A549 (cell line): ENCODE measurements around the gene GPR142. TPM values are rescaled to one million over a fixed set of nuclear protein-coding genes. Genes with fewer than 3 reads are reported as not detected.

Experiments used
- ATAC-seq, 2 experiments: fragments of 200-7000 bp in 1 of 2; fragments of >200 bp in 1 of 2; cut with Nextera tagmentation in 1 of 2; cut with Tn5 transposase in 1 of 2; 3 replicates each; pipeline versions ENCODE4 v1.8.0 to v1.9.1; 2018 to 2020; ENCODE audit warnings: mild to moderate bottlenecking in 1 of 2, moderate library complexity in 1 of 2
- CTCF ChIA-PET: fragments of 300-600 bp; sonication (Branson Sonifier 250); formaldehyde crosslinking; extraction: SDS; loops from one replicate; lab custom pipeline; 2021; ENCODE audit warnings: antibody characterized with exemption, inconsistent platforms; lab: Yijun Ruan, JAX
- POLR2A ChIA-PET: fragments of 350-600 bp; formaldehyde crosslinking; extraction: SDS; loops from one replicate; lab custom pipeline; 2021; ENCODE audit warnings: antibody characterized with exemption, inconsistent platforms; lab: Yijun Ruan, JAX
- DNase-seq, 2 experiments: peaks; one replicate each; pipeline versions ENCODE4 v3.0.0 to v3.0.0-alpha.2; 2011 to 2016; ENCODE audit warnings: low read depth in 1 of 2, low spot score in 1 of 2
- FAIRE-seq: peaks from 2 replicates; lab custom pipeline; 2011; peaks lifted over from hg19 to GRCh38; lab: Jason Lieb, UNC
- H3K27ac ChIP-seq, 2 experiments: fragments of >200 bp; sonication (Bioruptor Twin); formaldehyde crosslinking; 3 replicates each; pipeline ENCODE4 v1.5.1; 2016 to 2017
- H3K4me1 ChIP-seq: fragments of >200 bp; sonication (Bioruptor Twin); formaldehyde crosslinking; 3 replicates; pipeline ENCODE4 v1.6.1; 2016
- H3K4me2 ChIP-seq: fragments of >200 bp; sonication (Bioruptor Twin); formaldehyde crosslinking; 3 replicates; pipeline ENCODE4 v1.6.1; 2016
- H3K4me3 ChIP-seq: fragments of >200 bp; sonication (Bioruptor Twin); formaldehyde crosslinking; 3 replicates; pipeline ENCODE4 v1.5.1; 2016
- H3K9me3 ChIP-seq: fragments of >200 bp; sonication (Bioruptor Twin); formaldehyde crosslinking; 3 replicates; pipeline ENCODE4 v1.6.1; 2016
- EP300 ChIP-seq, 2 experiments: fragments of >200 bp; sonication (Bioruptor Twin); formaldehyde crosslinking; IDR thresholded peaks; 2 replicates in 1 of 2; 3 replicates in 1 of 2; pipeline ENCODE4 v1.6.1; 2016 to 2017
- ESRRA ChIP-seq: fragments of 150-350 bp; IDR thresholded peaks from 2 replicates; pipeline ENCODE4 v1.6.1; 2014; ENCODE audit warnings: mild to moderate bottlenecking, low read length, borderline replicate concordance
- FOSB ChIP-seq: fragments of 250-450 bp; sonication (Bioruptor Pico); IDR thresholded peaks from 2 replicates; pipeline ENCODE4 v1.5.0; 2020; ENCODE audit warnings: mild to moderate bottlenecking, moderate library complexity
- FOXS1 ChIP-seq: fragments of 250-450 bp; sonication (Bioruptor Pico); IDR thresholded peaks from 2 replicates; pipeline ENCODE4 v1.5.0; 2020; ENCODE audit warnings: mild to moderate bottlenecking, moderate library complexity
- HMGXB4 ChIP-seq: fragments of 250-450 bp; sonication (Bioruptor Pico); IDR thresholded peaks from 2 replicates; pipeline ENCODE4 v1.5.0; 2021; ENCODE audit warnings: mild to moderate bottlenecking, moderate library complexity, borderline replicate concordance
- HOXB5 ChIP-seq: fragments of 250-450 bp; sonication (Bioruptor Pico); IDR thresholded peaks from 2 replicates; pipeline ENCODE4 v1.5.0; 2020; ENCODE audit warnings: mild to moderate bottlenecking, moderate library complexity
- JUNB ChIP-seq: fragments of >200 bp; sonication (Bioruptor Twin); formaldehyde crosslinking; IDR thresholded peaks from 2 replicates; pipeline ENCODE4 v1.6.1; 2016
- KDM1A ChIP-seq: fragments of 200-600 bp; sonication (generic); IDR thresholded peaks from 2 replicates; pipeline ENCODE4 v1.6.1; 2016; ENCODE audit warnings: low read depth, mild to moderate bottlenecking
- KDM5A ChIP-seq: fragments of 200-600 bp; sonication (generic); IDR thresholded peaks from 2 replicates; pipeline ENCODE4 v1.6.1; 2016; ENCODE audit warnings: antibody characterized with exemption, mild to moderate bottlenecking
- MAZ ChIP-seq: fragments of 150-350 bp; IDR thresholded peaks from 2 replicates; pipeline ENCODE4 v1.6.1; 2014; ENCODE audit warnings: antibody characterized with exemption, low read depth, low read length, borderline replicate concordance
- MYC ChIP-seq: IDR thresholded peaks from 2 replicates; pipeline ENCODE4 v1.6.1; 2012; ENCODE audit warnings: mild to moderate bottlenecking, inconsistent platforms, low read length, improper control_type of control experiment, borderline replicate concordance
- NR3C1 ChIP-seq: fragments of >200 bp; sonication (Bioruptor Twin); formaldehyde crosslinking; IDR thresholded peaks from 3 replicates; pipeline ENCODE4 v1.6.1; 2017
- PHF8 ChIP-seq: fragments of 200-600 bp; sonication (generic); IDR thresholded peaks from 2 replicates; pipeline ENCODE4 v1.6.1; 2016; ENCODE audit warnings: low read depth, mild to moderate bottlenecking, antibody characterized with exemption, moderate library complexity, borderline replicate concordance
- POLR2A ChIP-seq: IDR thresholded peaks from 2 replicates; pipeline ENCODE4 v1.6.1; 2012; ENCODE audit warnings: mild to moderate bottlenecking, low read length
- RARB ChIP-seq: fragments of 250-450 bp; sonication (Bioruptor Pico); IDR thresholded peaks from 2 replicates; pipeline ENCODE4 v1.8.0; 2021; ENCODE audit warnings: mild to moderate bottlenecking, moderate library complexity
- RCOR1 ChIP-seq: fragments of 150-350 bp; IDR thresholded peaks from 2 replicates; pipeline ENCODE4 v1.6.1; 2014; ENCODE audit warnings: antibody characterized with exemption, low read length, low read depth
- TFCP2L1 ChIP-seq: fragments of 250-450 bp; sonication (Bioruptor Pico); IDR thresholded peaks from 2 replicates; pipeline ENCODE4 v1.5.0; 2021; ENCODE audit warnings: mild to moderate bottlenecking
- TP53 ChIP-seq: fragments of 250-450 bp; sonication (Bioruptor Pico); IDR thresholded peaks from 2 replicates; pipeline ENCODE4 v1.5.0; 2021; ENCODE audit warnings: mild to moderate bottlenecking, moderate library complexity
- ZFP36 ChIP-seq: fragments of 450-650 bp; IDR thresholded peaks from 2 replicates; pipeline ENCODE4 v1.6.1; 2014; ENCODE audit warnings: borderline replicate concordance; ENCODE audit not compliant: partially characterized antibody
- WGBS: methylation state at CpG from one replicate; pipeline ENCODE4 v1.1.6; 2017; ENCODE audit errors: missing lambda C conversion rate; 5-methylcytosine and 5-hydroxymethylcytosine counted together
- polyA plus RNA-seq, 4 experiments: library from polyadenylated mRNA; depleted of rRNA in 3 of 4; stranded (reverse); fragments of >200 nt; fragmentation: RNase III in 1 of 4; extraction: RNeasy Plus Mini Kit Qiagen cat#74134 plus additional on column Dnase treatment in 1 of 4; gene quantifications; 2 replicates in 3 of 4; 3 replicates in 1 of 4; pipeline ENCODE4 v1.2.3, GENCODE V29; 2011 to 2017
- TF ChIP-seq, protein P1 (sequence below): fragments of >200 bp; sonication (Bioruptor Twin); formaldehyde crosslinking; IDR thresholded peaks from 3 replicates; pipeline ENCODE4 v1.6.1; 2016
- TF ChIP-seq, protein P2 (sequence below): fragments of 250-450 bp; sonication (Bioruptor Pico); IDR thresholded peaks from 2 replicates; pipeline ENCODE4 v1.5.0; 2020; ENCODE audit warnings: low read depth, mild to moderate bottlenecking, moderate library complexity

GPR142 gene
- polyA plus RNA-seq, 2 of the 4 experiments (the other 2 are of a cell fraction), result not detected

DNA sequence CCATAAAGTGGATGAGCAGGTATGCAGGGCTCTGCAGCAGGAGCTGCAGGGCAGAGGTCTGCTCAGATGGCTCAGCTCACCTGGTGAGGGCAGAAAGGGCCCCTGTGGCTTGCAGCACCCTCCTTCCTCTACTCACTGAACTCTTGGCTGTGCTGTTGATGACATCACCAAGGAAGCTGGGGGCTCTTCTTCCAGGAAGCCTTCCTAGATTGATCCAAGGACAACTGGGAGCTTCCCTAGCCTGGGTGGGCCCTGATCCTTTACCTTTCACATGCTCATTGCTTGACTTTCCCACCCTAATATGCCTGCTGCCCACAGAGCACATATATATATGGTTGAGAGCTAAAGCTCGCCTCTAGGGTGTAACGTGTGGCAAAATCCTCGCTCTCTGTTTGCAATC, 38.8 kb upstream of the GPR142 start:
- TF ChIP-seq ZFP36, result peak; percentile 89
- TF ChIP-seq, protein P1, sequence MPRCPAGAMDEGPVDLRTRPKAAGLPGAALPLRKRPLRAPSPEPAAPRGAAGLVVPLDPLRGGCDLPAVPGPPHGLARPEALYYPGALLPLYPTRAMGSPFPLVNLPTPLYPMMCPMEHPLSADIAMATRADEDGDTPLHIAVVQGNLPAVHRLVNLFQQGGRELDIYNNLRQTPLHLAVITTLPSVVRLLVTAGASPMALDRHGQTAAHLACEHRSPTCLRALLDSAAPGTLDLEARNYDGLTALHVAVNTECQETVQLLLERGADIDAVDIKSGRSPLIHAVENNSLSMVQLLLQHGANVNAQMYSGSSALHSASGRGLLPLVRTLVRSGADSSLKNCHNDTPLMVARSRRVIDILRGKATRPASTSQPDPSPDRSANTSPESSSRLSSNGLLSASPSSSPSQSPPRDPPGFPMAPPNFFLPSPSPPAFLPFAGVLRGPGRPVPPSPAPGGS, result no peak
- Histone ChIP-seq H3K4me3 (no peak overlapping the region), H3K9me3 (no peaks in the 10 kb centered on the region), H3K27ac (no peak overlapping the region), H3K4me1 (peaks cover 6% of the 10 kb centered on the region; the same call in 1 of the 3 replicates), H3K4me2 (no peak overlapping the region)
- POLR2A ChIA-PET, result no interaction called here
- CTCF ChIA-PET, result interaction anchor here (0.6 to 1.7 kb wide), 9 partner anchors 8 to 165 kb away, joined by 3 to 9 read pairs (median 3); partner anchors contain the start of genes BTBD17 and GPR142
- DNase-seq (no peak), ATAC-seq (no peak), FAIRE-seq (no peak)
- WGBS, result 94% methylated on average over 3 of the region's 3 CpGs

DNA sequence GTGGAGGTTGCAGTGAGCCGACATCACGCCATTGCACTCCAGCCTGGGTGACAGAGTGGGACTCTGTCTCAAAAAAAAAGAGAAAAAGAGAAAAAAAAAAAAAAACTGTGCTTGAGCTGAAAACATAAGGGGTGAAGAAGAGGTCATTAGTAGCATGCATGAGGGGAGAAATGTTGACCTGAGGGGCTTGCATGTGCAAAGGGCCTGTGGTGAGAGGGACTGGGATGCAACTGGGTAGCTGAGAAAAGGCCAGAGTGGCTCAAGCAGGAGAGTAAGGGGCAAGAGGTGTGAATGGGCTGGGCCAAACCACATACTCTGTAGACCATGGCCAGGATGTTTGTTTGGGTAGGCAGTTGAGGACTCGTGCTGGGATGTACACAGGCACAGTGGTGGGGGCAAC, 37.9 kb upstream of the GPR142 start:
- TF ChIP-seq JUNB (no peak), PHF8 (no peak), FOXS1 (CRISPR knock-in tag) (no peak), ZFP36 (no peak), HMGXB4 (CRISPR knock-in tag) (no peak), KDM5A (no peak), TFCP2L1 (CRISPR knock-in tag) (no peak), EP300 (IDR thresholded peaks at IDR 0.05) (no peak), HOXB5 (CRISPR knock-in tag) (no peak), TP53 (CRISPR knock-in tag) (no peak)
- TF ChIP-seq, protein P2, sequence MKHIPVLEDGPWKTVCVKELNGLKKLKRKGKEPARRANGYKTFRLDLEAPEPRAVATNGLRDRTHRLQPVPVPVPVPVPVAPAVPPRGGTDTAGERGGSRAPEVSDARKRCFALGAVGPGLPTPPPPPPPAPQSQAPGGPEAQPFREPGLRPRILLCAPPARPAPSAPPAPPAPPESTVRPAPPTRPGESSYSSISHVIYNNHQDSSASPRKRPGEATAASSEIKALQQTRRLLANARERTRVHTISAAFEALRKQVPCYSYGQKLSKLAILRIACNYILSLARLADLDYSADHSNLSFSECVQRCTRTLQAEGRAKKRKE (CRISPR knock-in tag), result no peak
- H3K4me3 ChIP-seq, result no peak overlapping the region
- H3K4me2 ChIP-seq, result no peak overlapping the region
- H3K9me3 ChIP-seq, result no peaks in the 10 kb centered on the region
- 58% methylated on average over 3 of the region's 3 CpGs for WGBS
- ATAC-seq (no peak), DNase-seq (no peak), FAIRE-seq (no peak)
- peaks cover 6% of the 10 kb centered on the region; the same call in 1 of the 3 replicates for H3K4me1 ChIP-seq
- ChIA-PET CTCF (interaction anchor here (0.8 to 1.5 kb wide), 3 partner anchors 26 to 165 kb away, joined by 3 read pairs; partner anchors contain the start of gene BTBD17), POLR2A (interaction anchor here (0.7 kb wide), 1 partner anchor 48 kb away, joined by 3 read pairs; no protein-coding TSS in a partner anchor)
- no peak overlapping the region for H3K27ac ChIP-seq

- TF ChIP-seq FOSB (CRISPR knock-in tag) (no peak), EP300 (IDR thresholded peaks at IDR 0.05) (no peak), ESRRA (no peak), KDM1A (no peak), NR3C1 (no peak), MAZ (no peak), MYC (no peak), JUNB (no peak), RCOR1 (no peak), PHF8 (no peak), RARB (no peak), POLR2A (no peak)
- TF ChIP-seq, protein P1, result no peak
- Histone ChIP-seq H3K4me2 (no peak overlapping the region), H3K9me3 (no peaks in the 10 kb centered on the region), H3K27ac (no peak overlapping the region), H3K4me3 (no peak overlapping the region), H3K4me1 (peaks cover 6% of the 10 kb centered on the region; the same call in 1 of the 3 replicates)
- ChIA-PET POLR2A (no interaction called here), CTCF (interaction anchor here (0.6 to 34.5 kb wide), 4 partner anchors 29 to 762 kb away, joined by 3 to 674 read pairs (median 3); partner anchors contain the start of genes BTBD17 and GPR142)
- no peak for ATAC-seq
- no peak for DNase-seq
- WGBS, result 41% methylated on average over 8 of the region's 8 CpGs
- FAIRE-seq, result no peak
These were observed 36.9 kb upstream of the GPR142 start for GRCh38 chr17:74330446-74330845.
